Measurements from ENCODE around the gene TOM1L1. TPM values are rescaled to one million over a fixed set of nuclear protein-coding genes. Genes with fewer than 3 reads are reported as not detected.

TOM1L1 gene
- total RNA-seq, 6 experiments from 2014 or later: 15.4 to 26.0 (median 21.7) TPM

DNA sequence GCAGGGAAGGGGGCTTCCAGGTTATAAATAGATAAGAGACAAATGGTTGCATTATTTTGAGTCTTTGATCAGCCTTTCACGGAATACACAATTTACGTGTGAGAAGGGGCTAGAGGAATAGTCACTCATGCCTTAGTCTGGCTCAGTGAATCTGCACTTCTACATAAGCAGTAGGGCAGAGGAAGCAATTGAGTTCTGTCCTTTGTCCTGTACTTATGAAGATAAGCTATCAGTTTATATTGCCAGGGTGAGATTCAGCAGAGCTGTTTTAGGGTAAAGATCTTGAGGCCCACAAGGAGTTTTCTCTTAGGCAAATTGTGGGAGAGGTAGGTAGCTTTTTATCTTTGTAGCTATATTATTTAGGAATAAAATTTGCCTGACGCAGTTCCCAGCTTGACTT, 33.3 kb downstream of the TOM1L1 start:
- Mint-ChIP-seq H3K9me3 (no peaks in the 10 kb centered on the region), H3K4me1 (ENCODE audit: low read depth) (no peaks in the 10 kb centered on the region), H3K36me3 (ENCODE audit: low read depth) (peaks cover 27% of the 10 kb centered on the region), H3K4me3 (no peak overlapping the region), H3K27ac (no peak overlapping the region), H3K27me3 (ENCODE audit: insufficient read depth) (no peaks in the 10 kb centered on the region; the same call in 1 of the 2 replicates)
- no peak for DNase-seq
- TF ChIP-seq, protein P1, sequence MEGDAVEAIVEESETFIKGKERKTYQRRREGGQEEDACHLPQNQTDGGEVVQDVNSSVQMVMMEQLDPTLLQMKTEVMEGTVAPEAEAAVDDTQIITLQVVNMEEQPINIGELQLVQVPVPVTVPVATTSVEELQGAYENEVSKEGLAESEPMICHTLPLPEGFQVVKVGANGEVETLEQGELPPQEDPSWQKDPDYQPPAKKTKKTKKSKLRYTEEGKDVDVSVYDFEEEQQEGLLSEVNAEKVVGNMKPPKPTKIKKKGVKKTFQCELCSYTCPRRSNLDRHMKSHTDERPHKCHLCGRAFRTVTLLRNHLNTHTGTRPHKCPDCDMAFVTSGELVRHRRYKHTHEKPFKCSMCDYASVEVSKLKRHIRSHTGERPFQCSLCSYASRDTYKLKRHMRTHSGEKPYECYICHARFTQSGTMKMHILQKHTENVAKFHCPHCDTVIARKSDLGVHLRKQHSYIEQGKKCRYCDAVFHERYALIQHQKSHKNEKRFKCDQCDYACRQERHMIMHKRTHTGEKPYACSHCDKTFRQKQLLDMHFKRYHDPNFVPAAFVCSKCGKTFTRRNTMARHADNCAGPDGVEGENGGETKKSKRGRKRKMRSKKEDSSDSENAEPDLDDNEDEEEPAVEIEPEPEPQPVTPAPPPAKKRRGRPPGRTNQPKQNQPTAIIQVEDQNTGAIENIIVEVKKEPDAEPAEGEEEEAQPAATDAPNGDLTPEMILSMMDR (IDR thresholded peaks at IDR 0.05): no peak

DNA sequence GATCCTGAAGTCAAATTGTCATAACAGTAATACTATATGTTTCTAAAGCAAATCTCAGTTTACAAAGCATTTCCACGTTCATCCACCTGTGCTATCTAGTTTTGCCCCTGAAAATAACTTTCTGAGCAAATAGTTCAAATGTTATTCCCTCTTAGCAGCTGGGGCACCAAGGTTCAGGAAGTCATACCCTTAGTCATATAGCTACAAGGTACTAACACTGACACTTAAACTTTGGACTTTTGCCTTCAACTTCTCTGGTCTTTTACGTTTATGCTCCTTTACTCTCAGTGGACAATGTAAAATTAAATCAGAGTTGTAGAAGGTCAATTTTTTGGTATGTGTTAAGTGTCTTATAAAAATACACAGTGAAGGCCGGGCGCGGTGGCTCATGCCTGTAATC, 34.8 kb downstream of the TOM1L1 start:
- no peak overlapping the region for H3K27ac Mint-ChIP-seq
- no peaks in the 10 kb centered on the region for H3K9me3 Mint-ChIP-seq
- TF ChIP-seq, protein P1 (IDR thresholded peaks at IDR 0.05): no peak
- no peak overlapping the region for H3K4me3 Mint-ChIP-seq
- no peaks in the 10 kb centered on the region; the same call in 1 of the 2 replicates for H3K27me3 Mint-ChIP-seq (ENCODE audit: insufficient read depth)
- H3K4me1 Mint-ChIP-seq (ENCODE audit: low read depth): no peaks in the 10 kb centered on the region
- DNase-seq: no peak
- peaks cover 25% of the 10 kb centered on the region for H3K36me3 Mint-ChIP-seq (ENCODE audit: low read depth)

DNA sequence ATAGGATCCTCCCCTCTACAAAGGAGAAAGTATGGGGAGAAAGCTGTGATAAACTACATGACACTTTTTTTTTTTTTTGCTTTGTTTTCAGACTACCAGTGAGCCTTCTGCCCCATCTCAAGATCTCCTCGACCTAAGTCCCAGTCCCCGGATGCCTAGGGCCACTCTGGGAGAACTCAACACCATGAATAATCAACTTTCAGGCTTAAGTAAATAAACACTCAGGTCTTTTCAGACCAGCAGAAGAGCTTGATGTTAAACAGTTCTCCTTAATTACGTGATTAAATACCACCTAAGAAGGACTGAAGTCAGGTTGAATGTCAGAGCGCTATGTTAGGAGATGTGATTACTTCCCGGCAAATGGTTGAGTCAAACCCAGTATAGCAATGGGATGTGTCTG, 36.4 kb downstream of the TOM1L1 start:
- H3K36me3 Mint-ChIP-seq (ENCODE audit: low read depth): peaks cover 29% of the 10 kb centered on the region
- TF ChIP-seq, protein P1 (IDR thresholded peaks at IDR 0.05): no peak
- no peak for DNase-seq
- no peaks in the 10 kb centered on the region for H3K4me1 Mint-ChIP-seq (ENCODE audit: low read depth)
- no peak overlapping the region for H3K4me3 Mint-ChIP-seq
- H3K27me3 Mint-ChIP-seq (ENCODE audit: insufficient read depth): no peaks in the 10 kb centered on the region; the same call in 1 of the 2 replicates
- H3K9me3 Mint-ChIP-seq: no peaks in the 10 kb centered on the region
- H3K27ac Mint-ChIP-seq: no peak overlapping the region

DNA sequence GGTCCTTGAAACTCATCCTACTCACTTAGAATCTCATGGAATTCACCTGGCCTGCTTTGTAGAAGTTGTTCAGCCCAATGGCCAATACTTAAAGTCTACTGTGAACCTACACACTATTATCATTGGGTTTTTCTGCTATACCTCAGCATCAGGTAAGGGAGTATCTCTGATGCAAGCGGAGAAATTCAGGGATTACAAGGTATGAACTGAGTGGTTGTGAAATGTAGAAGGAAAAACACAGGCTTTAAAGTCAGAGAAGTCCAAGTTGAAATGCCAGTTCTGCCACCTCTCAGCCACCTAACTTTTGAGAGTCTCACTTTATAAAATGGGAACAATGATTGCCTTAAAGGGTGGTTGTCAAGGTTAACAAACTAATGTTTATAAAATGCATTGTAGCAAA, 36.8 kb downstream of the TOM1L1 start:
- H3K36me3 Mint-ChIP-seq (ENCODE audit: low read depth): peaks cover 28% of the 10 kb centered on the region
- H3K27ac Mint-ChIP-seq: no peak overlapping the region
- H3K4me3 Mint-ChIP-seq: no peak overlapping the region
- H3K27me3 Mint-ChIP-seq (ENCODE audit: insufficient read depth): no peaks in the 10 kb centered on the region; the same call in 1 of the 2 replicates
- DNase-seq: no peak
- no peaks in the 10 kb centered on the region for H3K9me3 Mint-ChIP-seq
- TF ChIP-seq, protein P1 (IDR thresholded peaks at IDR 0.05): no peak
- H3K4me1 Mint-ChIP-seq (ENCODE audit: low read depth): no peaks in the 10 kb centered on the region

DNA sequence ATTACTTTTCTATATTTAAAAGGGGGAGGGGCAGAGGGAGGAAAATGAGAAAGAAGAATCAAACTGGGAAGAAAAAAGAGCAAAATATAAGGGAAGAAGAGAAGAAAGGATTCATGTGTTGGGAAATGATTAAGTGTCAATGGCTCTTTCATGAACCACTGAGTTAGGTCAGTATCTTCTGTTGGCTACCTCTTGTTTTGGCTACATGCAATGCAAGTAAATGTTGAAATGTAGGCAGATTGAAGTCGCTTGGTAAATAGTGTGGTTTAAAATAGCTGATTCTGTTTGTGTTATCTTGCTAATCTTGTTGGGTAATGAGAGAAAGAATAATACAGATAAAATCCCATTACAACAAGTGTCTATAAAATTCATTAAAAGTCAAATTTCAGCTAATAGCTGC, 40.6 kb downstream of the TOM1L1 start:
- peaks cover 14% of the 10 kb centered on the region for H3K4me1 Mint-ChIP-seq (ENCODE audit: low read depth)
- no peaks in the 10 kb centered on the region; the same call in 1 of the 2 replicates for H3K27me3 Mint-ChIP-seq (ENCODE audit: insufficient read depth)
- H3K27ac Mint-ChIP-seq: no peak overlapping the region
- peaks cover 20% of the 10 kb centered on the region for H3K36me3 Mint-ChIP-seq (ENCODE audit: low read depth)
- no peak for DNase-seq
- no peaks in the 10 kb centered on the region for H3K9me3 Mint-ChIP-seq
- TF ChIP-seq, protein P1 (IDR thresholded peaks at IDR 0.05): no peak
- no peak overlapping the region for H3K4me3 Mint-ChIP-seq

DNA sequence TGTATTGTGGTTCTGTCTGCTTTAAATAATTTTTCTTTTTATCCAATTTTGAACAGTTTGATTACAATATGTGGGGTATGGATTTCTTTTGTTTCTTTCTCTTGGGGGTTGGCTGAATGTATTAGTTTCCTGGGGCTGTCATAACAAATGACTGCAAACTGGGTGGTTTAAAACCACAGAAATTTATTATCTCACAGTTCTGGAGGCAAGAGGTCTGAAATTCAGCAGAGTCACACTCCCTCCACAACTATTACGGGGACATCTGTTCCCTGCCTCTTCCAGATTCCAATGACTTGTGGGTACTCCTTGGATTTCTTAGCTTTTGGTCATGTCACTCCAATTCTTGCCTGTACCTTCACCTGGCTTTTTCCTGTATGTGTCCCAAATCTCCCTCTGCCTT, 44.1 kb downstream of the TOM1L1 start:
- Mint-ChIP-seq H3K9me3 (no peaks in the 10 kb centered on the region), H3K4me1 (ENCODE audit: low read depth) (peaks cover 30% of the 10 kb centered on the region), H3K27me3 (ENCODE audit: insufficient read depth) (no peaks in the 10 kb centered on the region; the same call in 1 of the 2 replicates), H3K36me3 (ENCODE audit: low read depth) (peaks cover 26% of the 10 kb centered on the region), H3K27ac (no peak overlapping the region), H3K4me3 (no peak overlapping the region)
- TF ChIP-seq, protein P1 (IDR thresholded peaks at IDR 0.05): no peak
- DNase-seq: no peak
